HG03097 (cell line): Measurements from ENCODE around the gene IFIH1.

Experiments
- ATAC-seq: cut with Tn5 transposase; IDR thresholded peaks from one replicate; pipeline ENCODE4 v1.9.1; 2021; ENCODE audit not compliant: unreplicated experiment, low FRiP score

Gene IFIH1

GRCh38 chr2:162318328-162319180 lies at the start of gene IFIH1:
TSS of gene IFIH1 (minus strand) at chr2:162318684. CDS start at chr2:162318307, 377 bp downstream.
- ATAC-seq, result peak; percentile 86

- no peak for ATAC-seq
Observed at GRCh38 chr2:162365392-162365791, 46.9 kb upstream of the IFIH1 start.

- ATAC-seq, result peak; percentile 2
Observed at GRCh38 chr2:162344617-162344950, 26.1 kb upstream of the IFIH1 start.

GRCh38 chr2:162343824-162344616 lies 25.5 kb upstream of the IFIH1 start, which contains the start of gene GCA:
TSS of gene GCA (plus strand) at chr2:162344132. CDS start at chr2:162344249, 117 bp downstream.
- peak; percentile 99 for ATAC-seq

GRCh38 chr2:162343492-162343823 lies 25.0 kb upstream of the IFIH1 start:
- no peak for ATAC-seq

- ATAC-seq, result no peak
Observed at GRCh38 chr2:162342841-162343240, 24.4 kb upstream of the IFIH1 start.

- no peak for ATAC-seq
Observed at GRCh38 chr2:162342321-162342720, 23.8 kb upstream of the IFIH1 start.

- no peak for ATAC-seq
Observed at GRCh38 chr2:162340822-162341221, 22.3 kb upstream of the IFIH1 start.

GRCh38 chr2:162337868-162338267 lies 19.4 kb upstream of the IFIH1 start:
- no peak for ATAC-seq

- ATAC-seq, result no peak
Observed at GRCh38 chr2:162333968-162334367, 15.5 kb upstream of the IFIH1 start.

- no peak for ATAC-seq
Observed at GRCh38 chr2:162330881-162331280, 12.4 kb upstream of the IFIH1 start.

GRCh38 chr2:162328424-162329157 lies 10.1 kb upstream of the IFIH1 start:
- peak; percentile 88 for ATAC-seq

GRCh38 chr2:162327806-162328205 lies 9.3 kb upstream of the IFIH1 start:
- no peak for ATAC-seq

- no peak for ATAC-seq
Observed at GRCh38 chr2:162327134-162327769, 8.8 kb upstream of the IFIH1 start.

- ATAC-seq, result no peak
Observed at GRCh38 chr2:162324953-162325352, 6.5 kb upstream of the IFIH1 start.

- ATAC-seq, result no peak
Observed at GRCh38 chr2:162320864-162321517, 2.5 kb upstream of the IFIH1 start.

GRCh38 chr2:162317861-162318327 lies 590 bp downstream of the IFIH1 start:
- ATAC-seq, result peak; percentile 3

GRCh38 chr2:162317058-162317742 lies 1.3 kb downstream of the IFIH1 start:
- ATAC-seq, result no peak

GRCh38 chr2:162316590-162316989 lies 1.9 kb downstream of the IFIH1 start:
- no peak for ATAC-seq
